Superior temporal gyrus (tissue), 1 donor: ENCODE results near the gene MUC12.

ENCODE experiments used
- DNase-seq: peaks from one replicate; pipeline ENCODE4 v3.0.0-alpha.2; 2016; ENCODE audit errors: extremely low spot score

Gene MUC12

GRCh38 chr7:100952641-100953040 is 16.7 kb upstream of the MUC12 start:
- no peak for DNase-seq

- no peak for DNase-seq
Measured at GRCh38 chr7:100957832-100958421, 11.4 kb upstream of the MUC12 start.

- no peak for DNase-seq
Measured at GRCh38 chr7:100959894-100960293, 9.5 kb upstream of the MUC12 start.

GRCh38 chr7:100962537-100962936 is 6.8 kb upstream of the MUC12 start:
- no peak for DNase-seq

- no peak for DNase-seq
Measured at GRCh38 chr7:100963386-100963785, 6.0 kb upstream of the MUC12 start.

GRCh38 chr7:100963874-100964273 is 5.5 kb upstream of the MUC12 start:
- no peak for DNase-seq

GRCh38 chr7:100964630-100965029 is 4.7 kb upstream of the MUC12 start:
- DNase-seq: no peak

- no peak for DNase-seq
Measured at GRCh38 chr7:100965045-100965722, 4.2 kb upstream of the MUC12 start.

GRCh38 chr7:100965723-100966541 is 3.4 kb upstream of the MUC12 start:
- DNase-seq: no peak

GRCh38 chr7:100966542-100967291 is 2.6 kb upstream of the MUC12 start:
- DNase-seq: no peak

GRCh38 chr7:100967292-100967863 is 2.0 kb upstream of the MUC12 start:
- no peak for DNase-seq

GRCh38 chr7:100968031-100968430 is 1.3 kb upstream of the MUC12 start:
- DNase-seq: no peak

GRCh38 chr7:100968650-100969049 is 715 bp upstream of the MUC12 start:
- no peak for DNase-seq

- no peak for DNase-seq
Measured at GRCh38 chr7:100971111-100972001, 2.0 kb downstream of the MUC12 start.

- DNase-seq: no peak
Measured at GRCh38 chr7:100972002-100972347, 2.6 kb downstream of the MUC12 start.

GRCh38 chr7:100974021-100974420 is 4.7 kb downstream of the MUC12 start:
- DNase-seq: no peak

GRCh38 chr7:100975371-100975821 is 6.0 kb downstream of the MUC12 start:
- DNase-seq: no peak

GRCh38 chr7:100978300-100978699 is 8.9 kb downstream of the MUC12 start:
- no peak for DNase-seq

- DNase-seq: no peak
Measured at GRCh38 chr7:100983451-100984187, 14.3 kb downstream of the MUC12 start.
